BE2C (cell line): ENCODE results near the gene RHOH.

Experiments used
- DNase-seq: peaks from one replicate; pipeline ENCODE4 v3.0.0-alpha.2; 2020
- H3K27me3 ChIP-seq: fragments of 250-450 bp; sonication (Bioruptor Pico); 2 replicates; pipeline ENCODE4 v1.5.1; 2020; ENCODE audit warnings: mild to moderate bottlenecking
- H3K36me3 ChIP-seq: fragments of 250-450 bp; sonication (Bioruptor Pico); 2 replicates; pipeline ENCODE4 v1.5.1; 2020; ENCODE audit warnings: mild to moderate bottlenecking
- H3K4me1 ChIP-seq: fragments of 250-450 bp; sonication (Bioruptor Pico); 2 replicates; pipeline ENCODE4 v1.5.1; 2020
- H3K4me3 ChIP-seq: 2 replicates; pipeline ENCODE4 v1.5.1; 2011; ENCODE audit warnings: low read depth, low read length
- H3K9me3 ChIP-seq: fragments of 250-450 bp; sonication (Bioruptor Pico); 2 replicates; pipeline ENCODE4 v1.5.1; 2020
- CTCF ChIP-seq: IDR thresholded peaks from 2 replicates; pipeline ENCODE4 v1.5.1; 2012; ENCODE audit warnings: mild to moderate bottlenecking, low read depth, low read length

RHOH gene

DNA sequence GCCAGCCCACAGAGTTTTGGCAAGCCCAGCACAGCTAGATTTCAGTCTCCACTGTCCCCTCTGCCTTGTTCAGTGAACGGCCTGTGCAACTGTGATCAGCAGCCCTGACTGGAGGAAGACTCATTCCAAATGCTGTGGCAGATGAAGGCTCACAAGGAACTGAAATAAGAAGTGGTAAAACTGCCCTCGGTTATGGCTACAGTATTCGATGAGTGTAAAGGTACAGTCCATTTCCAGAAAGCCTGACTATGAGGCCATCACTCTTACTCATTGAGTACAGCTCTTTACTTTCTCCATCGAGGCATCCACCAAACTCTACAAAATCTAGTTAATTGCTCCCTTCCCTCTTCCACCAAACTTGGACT lies 69.1 kb downstream of the RHOH start:
- Histone ChIP-seq H3K4me1 (peaks cover 6% of the 10 kb centered on the region; the same call in 1 of the 2 replicates), H3K9me3 (no peaks in the 10 kb centered on the region)

GRCh38 chr4:40269133-40269532 lies 72.3 kb downstream of the RHOH start:
- H3K27me3 ChIP-seq: no peaks in the 10 kb centered on the region
- no peak for DNase-seq
- no peaks in the 10 kb centered on the region for H3K9me3 ChIP-seq
- H3K4me3 ChIP-seq: no peak overlapping the region
- TF ChIP-seq CTCF: no peak
- H3K4me1 ChIP-seq: peaks cover 6% of the 10 kb centered on the region; the same call in 1 of the 2 replicates
- no peaks in the 10 kb centered on the region for H3K36me3 ChIP-seq

More for the DNA sequence above, 69.1 kb downstream of the RHOH start:
- no peaks in the 10 kb centered on the region for H3K27me3 ChIP-seq
- DNase-seq: no peak
- TF ChIP-seq CTCF: no peak
- no peak overlapping the region for H3K4me3 ChIP-seq
- no peaks in the 10 kb centered on the region for H3K36me3 ChIP-seq

DNA sequence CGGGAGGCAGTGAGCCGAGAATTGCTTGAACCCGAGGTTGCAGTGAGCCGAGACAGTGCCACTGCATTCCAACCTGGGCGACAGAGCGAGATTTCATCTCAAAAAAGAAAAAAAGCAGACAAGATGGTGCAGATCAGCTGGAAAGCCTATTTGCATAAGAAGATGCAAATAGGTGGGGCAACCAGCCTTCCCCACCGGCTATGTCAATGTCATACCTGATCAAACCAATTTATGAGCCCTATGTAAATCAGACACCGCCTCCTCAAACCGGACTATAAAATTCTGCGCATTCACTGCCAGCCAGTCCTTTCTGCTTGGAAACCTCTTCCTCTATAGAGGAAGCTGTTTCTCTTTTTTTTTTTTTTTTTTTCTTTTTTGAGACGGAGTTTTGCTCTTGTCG lies 73.8 kb downstream of the RHOH start:
- Histone ChIP-seq H3K4me3 (no peak overlapping the region), H3K9me3 (no peaks in the 10 kb centered on the region), H3K4me1 (no peaks in the 10 kb centered on the region), H3K36me3 (no peaks in the 10 kb centered on the region), H3K27me3 (no peaks in the 10 kb centered on the region)
- TF ChIP-seq CTCF: no peak
- no peak for DNase-seq

DNA sequence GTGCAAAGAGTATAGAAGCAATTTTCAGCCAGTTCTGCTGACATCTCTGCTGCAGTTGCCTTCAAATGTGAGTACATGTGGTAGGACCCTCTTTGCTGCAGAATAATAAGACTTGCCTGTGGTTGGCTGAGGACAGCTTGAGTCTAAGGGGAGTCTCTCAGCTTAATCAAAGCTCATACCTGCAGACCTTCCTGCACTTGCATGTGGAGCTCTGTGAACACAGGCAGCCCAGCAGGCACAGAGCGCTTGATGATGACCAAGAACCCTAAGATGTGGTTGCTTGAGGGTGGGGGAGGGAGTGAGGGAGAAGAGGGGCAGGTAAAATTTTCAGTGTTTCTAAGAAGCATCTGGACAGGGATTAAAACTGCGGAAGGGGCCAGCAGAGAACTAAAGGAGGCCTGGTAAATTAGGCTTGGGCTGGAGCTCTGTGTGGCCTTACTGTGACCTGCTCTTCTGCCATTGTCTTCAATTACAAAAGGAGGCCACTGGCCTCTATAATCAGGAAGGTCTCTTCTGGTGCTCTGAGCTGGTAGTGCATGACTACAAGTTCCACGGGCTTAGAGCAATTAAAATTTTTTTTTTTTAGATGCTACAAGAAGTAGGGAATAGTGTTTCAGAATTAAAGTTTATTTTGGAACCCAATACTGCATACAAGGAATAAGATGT lies 78.4 kb downstream of the RHOH start:
- Histone ChIP-seq H3K27me3 (no peaks in the 10 kb centered on the region), H3K9me3 (no peaks in the 10 kb centered on the region), H3K4me1 (no peaks in the 10 kb centered on the region), H3K36me3 (no peaks in the 10 kb centered on the region), H3K4me3 (no peak overlapping the region)
- no peak for DNase-seq
- TF ChIP-seq CTCF: no peak

DNA sequence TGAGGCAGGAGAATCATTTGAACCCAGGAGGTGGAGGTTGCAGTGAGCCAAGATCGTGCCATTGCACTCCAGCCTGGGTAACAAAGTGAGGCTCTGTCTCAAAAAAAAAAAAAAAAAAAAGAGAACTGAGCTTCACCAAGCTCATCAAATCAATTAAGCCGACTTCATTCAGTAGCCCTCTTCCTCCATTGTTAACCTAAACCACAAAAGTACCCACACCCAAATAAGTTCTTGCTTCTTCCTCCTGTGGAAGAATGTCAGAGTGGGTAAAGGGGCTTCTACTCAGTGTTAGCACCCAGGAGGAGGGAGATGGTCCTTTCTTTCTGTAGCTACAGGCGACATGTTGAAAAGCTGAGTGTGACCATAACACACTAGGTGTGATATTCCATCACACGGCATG lies 79.7 kb downstream of the RHOH start:
- no peak overlapping the region for H3K4me3 ChIP-seq
- H3K36me3 ChIP-seq: no peaks in the 10 kb centered on the region
- H3K9me3 ChIP-seq: no peaks in the 10 kb centered on the region
- DNase-seq: no peak
- H3K27me3 ChIP-seq: no peaks in the 10 kb centered on the region
- no peak for TF ChIP-seq CTCF
- no peaks in the 10 kb centered on the region for H3K4me1 ChIP-seq

DNA sequence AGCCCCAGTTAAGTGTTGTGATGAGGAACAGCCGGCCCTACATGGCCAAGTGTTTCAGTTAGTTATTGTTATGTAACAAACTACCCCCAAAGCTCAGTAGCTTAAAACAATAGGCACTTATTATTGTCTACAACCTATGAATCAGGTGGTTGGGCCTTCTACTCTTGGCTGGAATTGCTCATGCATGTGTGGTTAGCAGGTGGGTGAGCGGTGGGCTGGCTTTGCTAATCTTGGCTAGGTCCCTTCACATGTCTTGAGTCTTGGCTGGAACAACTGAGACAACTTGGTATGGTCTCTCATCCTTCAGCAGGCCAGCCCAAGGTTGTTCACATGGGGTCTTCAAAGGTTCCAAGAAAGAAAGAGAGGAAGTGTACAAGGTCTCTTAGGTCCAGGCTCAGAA lies 83.8 kb downstream of the RHOH start:
- no peak for DNase-seq
- no peaks in the 10 kb centered on the region for H3K36me3 ChIP-seq
- no peaks in the 10 kb centered on the region for H3K9me3 ChIP-seq
- no peak overlapping the region for H3K4me3 ChIP-seq
- no peaks in the 10 kb centered on the region for H3K27me3 ChIP-seq
- no peaks in the 10 kb centered on the region for H3K4me1 ChIP-seq
- TF ChIP-seq CTCF: no peak
